ENCODE measurements around the gene POMT2. TPM values are rescaled to one million over a fixed set of nuclear protein-coding genes. Genes with fewer than 3 reads are reported as not detected.
"Not testable (repeated sequence)": the region's sequence is repeated elsewhere in the genome, so short reads cannot be mapped to it uniquely, and the experiment has no call there.

POMT2 gene
- total and polyA plus RNA-seq, 4 donors = 3.1 to 23.4 (median 17.9) TPM

GRCh38 chr14:77322250-77322902, 1.7 kb upstream of the POMT2 start:
- Histone ChIP-seq H3K27me3 (ENCODE audit: control insufficient read depth in 1 of 2, insufficient read depth in 2 of 2, low read length in 1 of 2) (no peaks in the 10 kb centered on the region), H3K4me3 (ENCODE audit: low read length in 2 of 2) (peak overlapping the region; percentile 37 to 60), H3K9me3 (ENCODE audit: control insufficient read depth, low read length) (no peaks in the 10 kb centered on the region), H3K36me3 (ENCODE audit: control insufficient read depth in 1 of 2, insufficient read depth in 2 of 2, low read length in 1 of 2) (no peaks in the 10 kb centered on the region), H3K27ac (ENCODE audit: low read depth in 1 of 2, low read length in 2 of 2) (peak overlapping the region in 1 of 2 donors; percentile 24), H3K4me1 (ENCODE audit: control insufficient read depth in 1 of 2, insufficient read depth in 2 of 2, low read length in 2 of 2) (no peaks in the 10 kb centered on the region)
- intact Hi-C loops (cut with DNase I) = loop anchor here (5.0 kb wide), 1 partner anchor 135 kb away; the partner anchor contains the start of genes AHSA1 (in 2 of the 2) and VIPAS39 (in 2 of the 2)
- 49 to 55% methylated on average over 5 of the region's 5 CpGs for whole genome bisulfite sequencing, 2 donors
- ATAC-seq (ENCODE audit: low FRiP score) (no peak), DNase-seq (no peak)

GRCh38 chr14:77319422-77319821, 1.3 kb downstream of the POMT2 start:
- no peaks in the 10 kb centered on the region for H3K4me1 ChIP-seq (ENCODE audit: control insufficient read depth in 1 of 2, insufficient read depth in 2 of 2, low read length in 2 of 2)
- WGBS, 2 donors = 43 to 48% methylated on average over 5 of the region's 5 CpGs
- ATAC-seq (ENCODE audit: low FRiP score) (no peak), DNase-seq (no peak)
- H3K9me3 ChIP-seq (ENCODE audit: control insufficient read depth, low read length) = no peaks in the 10 kb centered on the region
- no peak overlapping the region for H3K4me3 ChIP-seq (ENCODE audit: low read length in 2 of 2)
- intact Hi-C loops (cut with DNase I) = loop anchor here (5.0 kb wide), 2 partner anchors 167 to 447 kb away; no protein-coding TSS in a partner anchor
- H3K36me3 ChIP-seq (ENCODE audit: control insufficient read depth in 1 of 2, insufficient read depth in 2 of 2, low read length in 1 of 2) = no peaks in the 10 kb centered on the region
- H3K27ac ChIP-seq (ENCODE audit: low read depth in 1 of 2, low read length in 2 of 2) = no peak overlapping the region
- H3K27me3 ChIP-seq (ENCODE audit: control insufficient read depth in 1 of 2, insufficient read depth in 2 of 2, low read length in 1 of 2) = no peaks in the 10 kb centered on the region

GRCh38 chr14:77318756-77319155, 1.9 kb downstream of the POMT2 start:
- H3K27me3 ChIP-seq (ENCODE audit: control insufficient read depth in 1 of 2, insufficient read depth in 2 of 2, low read length in 1 of 2); H3K9me3 ChIP-seq (ENCODE audit: control insufficient read depth, low read length); H3K4me3 ChIP-seq (ENCODE audit: low read length in 2 of 2); ATAC-seq (ENCODE audit: low FRiP score); H3K4me1 ChIP-seq (ENCODE audit: control insufficient read depth in 1 of 2, insufficient read depth in 2 of 2, low read length in 2 of 2); DNase-seq; H3K27ac ChIP-seq (ENCODE audit: low read depth in 1 of 2, low read length in 2 of 2); H3K36me3 ChIP-seq (ENCODE audit: control insufficient read depth in 1 of 2, insufficient read depth in 2 of 2, low read length in 1 of 2): not testable (repeated sequence)
- 92% methylated on average over 11 of the region's 11 CpGs for WGBS, 2 donors
- intact Hi-C loops (cut with DNase I) = loop anchor here (5.0 kb wide), 2 partner anchors 166 to 446 kb away; no protein-coding TSS in a partner anchor

- no peak overlapping the region for H3K4me3 ChIP-seq (ENCODE audit: low read length in 2 of 2)
- WGBS, 2 donors = 67 to 73% methylated on average over 5 of the region's 5 CpGs
- H3K27me3 ChIP-seq (ENCODE audit: control insufficient read depth in 1 of 2, insufficient read depth in 2 of 2, low read length in 1 of 2) = no peaks in the 10 kb centered on the region
- intact Hi-C loops (cut with DNase I) = loop anchor here (5.0 kb wide), 2 partner anchors 166 to 446 kb away; no protein-coding TSS in a partner anchor
- H3K9me3 ChIP-seq (ENCODE audit: control insufficient read depth, low read length) = no peaks in the 10 kb centered on the region
- DNase-seq (no peak), ATAC-seq (ENCODE audit: low FRiP score) (no peak)
- H3K27ac ChIP-seq (ENCODE audit: low read depth in 1 of 2, low read length in 2 of 2) = no peak overlapping the region
- no peaks in the 10 kb centered on the region for H3K36me3 ChIP-seq (ENCODE audit: control insufficient read depth in 1 of 2, insufficient read depth in 2 of 2, low read length in 1 of 2)
- no peaks in the 10 kb centered on the region for H3K4me1 ChIP-seq (ENCODE audit: control insufficient read depth in 1 of 2, insufficient read depth in 2 of 2, low read length in 2 of 2)
Measured at GRCh38 chr14:77318006-77318553, 2.6 kb downstream of the POMT2 start.

GRCh38 chr14:77316872-77317301, 3.8 kb downstream of the POMT2 start:
- H3K36me3 ChIP-seq (ENCODE audit: control insufficient read depth in 1 of 2, insufficient read depth in 2 of 2, low read length in 1 of 2) = no peaks in the 10 kb centered on the region
- no peaks in the 10 kb centered on the region for H3K4me1 ChIP-seq (ENCODE audit: control insufficient read depth in 1 of 2, insufficient read depth in 2 of 2, low read length in 2 of 2)
- H3K4me3 ChIP-seq (ENCODE audit: low read length in 2 of 2) = no peak overlapping the region
- intact Hi-C loops (cut with DNase I) = loop anchor here (5.0 kb wide), 2 partner anchors 165 to 445 kb away; no protein-coding TSS in a partner anchor
- H3K27ac ChIP-seq (ENCODE audit: low read depth in 1 of 2, low read length in 2 of 2) = no peak overlapping the region
- WGBS, 2 donors = 67 to 68% methylated on average over 5 of the region's 5 CpGs
- no peaks in the 10 kb centered on the region for H3K9me3 ChIP-seq (ENCODE audit: control insufficient read depth, low read length)
- no peaks in the 10 kb centered on the region for H3K27me3 ChIP-seq (ENCODE audit: control insufficient read depth in 1 of 2, insufficient read depth in 2 of 2, low read length in 1 of 2)
- DNase-seq (no peak), ATAC-seq (ENCODE audit: low FRiP score) (no peak)

- Histone ChIP-seq H3K36me3 (ENCODE audit: control insufficient read depth in 1 of 2, insufficient read depth in 2 of 2, low read length in 1 of 2) (no peaks in the 10 kb centered on the region), H3K4me3 (ENCODE audit: low read length in 2 of 2) (no peak overlapping the region), H3K27ac (ENCODE audit: low read depth in 1 of 2, low read length in 2 of 2) (no peak overlapping the region), H3K4me1 (ENCODE audit: control insufficient read depth in 1 of 2, insufficient read depth in 2 of 2, low read length in 2 of 2) (no peaks in the 10 kb centered on the region), H3K27me3 (ENCODE audit: control insufficient read depth in 1 of 2, insufficient read depth in 2 of 2, low read length in 1 of 2) (no peaks in the 10 kb centered on the region), H3K9me3 (ENCODE audit: control insufficient read depth, low read length) (no peaks in the 10 kb centered on the region)
- DNase-seq = no peak
- ATAC-seq (ENCODE audit: low FRiP score) = no peak
- intact Hi-C loops (cut with DNase I) = loop anchor here (5.0 kb wide), 2 partner anchors 164 to 444 kb away; no protein-coding TSS in a partner anchor
- 31 to 42% methylated on average over 1 of the region's 1 CpG for WGBS, 2 donors
Measured at GRCh38 chr14:77316195-77316505, 4.5 kb downstream of the POMT2 start.

- H3K36me3 ChIP-seq (ENCODE audit: control insufficient read depth in 1 of 2, insufficient read depth in 2 of 2, low read length in 1 of 2) = no peaks in the 10 kb centered on the region
- H3K4me1 ChIP-seq (ENCODE audit: control insufficient read depth in 1 of 2, insufficient read depth in 2 of 2, low read length in 2 of 2) = no peaks in the 10 kb centered on the region
- no peaks in the 10 kb centered on the region for H3K9me3 ChIP-seq (ENCODE audit: control insufficient read depth, low read length)
- H3K4me3 ChIP-seq (ENCODE audit: low read length in 2 of 2) = no peak overlapping the region
- intact Hi-C loops (cut with DNase I) = loop anchor here (5.0 kb wide), 2 partner anchors 162 to 442 kb away; no protein-coding TSS in a partner anchor
- H3K27me3 ChIP-seq (ENCODE audit: control insufficient read depth in 1 of 2, insufficient read depth in 2 of 2, low read length in 1 of 2) = no peaks in the 10 kb centered on the region
- ATAC-seq (ENCODE audit: low FRiP score) (no peak), DNase-seq (no peak)
- WGBS, 2 donors = 71 to 74% methylated on average over 10 of the region's 10 CpGs
- H3K27ac ChIP-seq (ENCODE audit: low read depth in 1 of 2, low read length in 2 of 2) = no peak overlapping the region
Measured at GRCh38 chr14:77314539-77315457, 5.9 kb downstream of the POMT2 start.

GRCh38 chr14:77314043-77314442, 6.6 kb downstream of the POMT2 start:
- DNase-seq (no peak), ATAC-seq (ENCODE audit: low FRiP score) (no peak)
- H3K36me3 ChIP-seq (ENCODE audit: control insufficient read depth in 1 of 2, insufficient read depth in 2 of 2, low read length in 1 of 2) = no peaks in the 10 kb centered on the region
- 28 to 30% methylated on average over 2 of the region's 2 CpGs for WGBS, 2 donors
- no peaks in the 10 kb centered on the region for H3K4me1 ChIP-seq (ENCODE audit: control insufficient read depth in 1 of 2, insufficient read depth in 2 of 2, low read length in 2 of 2)
- H3K9me3 ChIP-seq (ENCODE audit: control insufficient read depth, low read length) = no peaks in the 10 kb centered on the region
- intact Hi-C loops (cut with DNase I) = no loop called here
- no peak overlapping the region for H3K4me3 ChIP-seq (ENCODE audit: low read length in 2 of 2)
- H3K27ac ChIP-seq (ENCODE audit: low read depth in 1 of 2, low read length in 2 of 2) = no peak overlapping the region
- H3K27me3 ChIP-seq (ENCODE audit: control insufficient read depth in 1 of 2, insufficient read depth in 2 of 2, low read length in 1 of 2) = no peaks in the 10 kb centered on the region
